Hepatocyte (in vitro differentiated cells): ENCODE measurements around the gene TKT. TPM values are rescaled to one million over a fixed set of nuclear protein-coding genes. Genes with fewer than 3 reads are reported as not detected.

Experiments
- DNase-seq: peaks from one replicate; pipeline ENCODE4 v3.0.0-alpha.2; 2016; ENCODE audit warnings: low spot score
- H2AFZ ChIP-seq: fragments of 200-600 bp; sonication (generic); 2 replicates; pipeline ENCODE4 v1.6.0; 2016; ENCODE audit warnings: antibody characterized with exemption, mild to moderate bottlenecking
- H3K27ac ChIP-seq: fragments of 200-600 bp; sonication (generic); 2 replicates; pipeline ENCODE4 v1.5.1; 2016; ENCODE audit warnings: mild to moderate bottlenecking
- H3K27me3 ChIP-seq: fragments of 200-600 bp; sonication (generic); 2 replicates; pipeline ENCODE4 v1.6.1; 2016
- H3K36me3 ChIP-seq: fragments of 200-600 bp; sonication (generic); replicated peaks from 2 replicates; pipeline ENCODE4 v1.5.1; 2016; ENCODE audit warnings: low read depth; ENCODE audit not compliant: insufficient read depth
- H3K4me1 ChIP-seq: fragments of 200-600 bp; sonication (generic); 2 replicates; pipeline ENCODE4 v1.5.1; 2016; ENCODE audit warnings: mild to moderate bottlenecking, moderate library complexity; ENCODE audit not compliant: insufficient read depth
- H3K4me2 ChIP-seq: fragments of 200-600 bp; sonication (generic); 2 replicates; pipeline ENCODE4 v1.6.0; 2016
- H3K4me3 ChIP-seq: fragments of 200-600 bp; sonication (generic); 2 replicates; pipeline ENCODE4 v1.5.1; 2016; ENCODE audit warnings: mild to moderate bottlenecking
- H3K79me2 ChIP-seq: fragments of 200-600 bp; sonication (generic); 2 replicates; pipeline ENCODE4 v1.6.0; 2017; ENCODE audit warnings: mild to moderate bottlenecking
- H3K9me2 ChIP-seq: fragments of 200-600 bp; sonication (generic); replicated peaks from 2 replicates; pipeline ENCODE4 v1.6.0; 2017; ENCODE audit warnings: mild to moderate bottlenecking; ENCODE audit not compliant: insufficient read depth
- H3K9me3 ChIP-seq: fragments of 200-600 bp; sonication (generic); 2 replicates; pipeline ENCODE4 v1.5.1; 2016; ENCODE audit warnings: low read depth, mild to moderate bottlenecking
- H4K20me1 ChIP-seq: fragments of 200-600 bp; sonication (generic); 2 replicates; pipeline ENCODE4 v1.6.0; 2016; ENCODE audit warnings: mild to moderate bottlenecking; ENCODE audit not compliant: insufficient read depth, poor library complexity, severe bottlenecking
- CTCF ChIP-seq: fragments of 200-600 bp; sonication (generic); IDR thresholded peaks from 2 replicates; pipeline ENCODE4 v1.5.1; 2016; ENCODE audit warnings: antibody characterized with exemption, mild to moderate bottlenecking; ENCODE audit not compliant: poor library complexity
- EZH2 ChIP-seq: fragments of 200-600 bp; sonication (generic); IDR thresholded peaks from 2 replicates; pipeline ENCODE4 v1.6.1; 2016; ENCODE audit warnings: antibody characterized with exemption, mild to moderate bottlenecking, borderline replicate concordance
- EZH2phosphoT487 ChIP-seq: fragments of 200-600 bp; sonication (generic); IDR thresholded peaks from one replicate; pipeline ENCODE4 v1.6.1; 2018; ENCODE audit warnings: antibody characterized with exemption, mild to moderate bottlenecking, low read depth, moderate library complexity; ENCODE audit not compliant: unreplicated experiment, severe bottlenecking
- WGBS: methylation state at CpG from one replicate; pipeline ENCODE4 v1.1.6; 2016; ENCODE audit warnings: low lambda C conversion rate; ENCODE audit errors: missing lambda C conversion rate; 5-methylcytosine and 5-hydroxymethylcytosine counted together
- polyA plus RNA-seq: library from polyadenylated mRNA; unstranded; fragments of >200 nt; fragmentation: Nextera tagmentation; extraction: Ambion mirVana; gene quantifications from 2 replicates; pipeline ENCODE4 v1.2.1, GENCODE V29; 2016
- total RNA-seq: library from RNA; depleted of rRNA; stranded (reverse); fragments of >200 nt; gene quantifications from 2 replicates; pipeline ENCODE4 v1.2.3, GENCODE V29; 2014

The TKT gene
- total and polyA plus RNA-seq, 2 experiments from 2014 or later = 149 to 265 TPM

GRCh38 chr3:53226841-53227407, 28.9 kb downstream of the TKT start:
- WGBS = 95% methylated on average over 15 of the region's 17 CpGs

GRCh38 chr3:53226142-53226840, 29.5 kb downstream of the TKT start:
- no peaks in the 10 kb centered on the region for H3K9me2 ChIP-seq
- no peak overlapping the region for H2AFZ ChIP-seq
- no peaks in the 10 kb centered on the region for H4K20me1 ChIP-seq
- no peak for DNase-seq
- TF ChIP-seq EZH2phosphoT487 = no peak
- TF ChIP-seq CTCF = no peak
- no peak for TF ChIP-seq EZH2
- no peaks in the 10 kb centered on the region for H3K36me3 ChIP-seq
- H3K9me3 ChIP-seq = no peaks in the 10 kb centered on the region
- H3K27ac ChIP-seq = no peak overlapping the region
- no peaks in the 10 kb centered on the region for H3K79me2 ChIP-seq
- H3K27me3 ChIP-seq = no peaks in the 10 kb centered on the region
- H3K4me2 ChIP-seq = no peak overlapping the region
- H3K4me3 ChIP-seq = no peak overlapping the region
- no peaks in the 10 kb centered on the region for H3K4me1 ChIP-seq
- WGBS = 85% methylated on average over 12 of the region's 12 CpGs

More at GRCh38 chr3:53226841-53227407, 28.9 kb downstream of the TKT start:
- no peak overlapping the region for H3K4me2 ChIP-seq
- TF ChIP-seq EZH2 (no peak), CTCF (no peak), EZH2phosphoT487 (no peak)
- no peak overlapping the region for H3K27ac ChIP-seq
- no peak overlapping the region for H3K4me3 ChIP-seq
- H3K9me3 ChIP-seq = no peaks in the 10 kb centered on the region
- H3K9me2 ChIP-seq = no peaks in the 10 kb centered on the region
- DNase-seq = no peak
- H3K4me1 ChIP-seq = no peaks in the 10 kb centered on the region
- no peak overlapping the region for H2AFZ ChIP-seq
- H3K79me2 ChIP-seq = no peaks in the 10 kb centered on the region
- H3K27me3 ChIP-seq = no peaks in the 10 kb centered on the region
- H3K36me3 ChIP-seq = no peaks in the 10 kb centered on the region
- H4K20me1 ChIP-seq = no peaks in the 10 kb centered on the region

- no peak overlapping the region for H2AFZ ChIP-seq
- H3K4me2 ChIP-seq = no peak overlapping the region
- no peaks in the 10 kb centered on the region for H4K20me1 ChIP-seq
- H3K4me1 ChIP-seq = no peaks in the 10 kb centered on the region
- H3K9me3 ChIP-seq = no peaks in the 10 kb centered on the region
- DNase-seq = no peak
- H3K79me2 ChIP-seq = no peaks in the 10 kb centered on the region
- H3K4me3 ChIP-seq = no peak overlapping the region
- no peaks in the 10 kb centered on the region for H3K27me3 ChIP-seq
- no peak for TF ChIP-seq EZH2
- no peak for TF ChIP-seq EZH2phosphoT487
- no peak for TF ChIP-seq CTCF
- no peak overlapping the region for H3K27ac ChIP-seq
- no peaks in the 10 kb centered on the region for H3K9me2 ChIP-seq
- WGBS = 97% methylated on average over 7 of the region's 7 CpGs
- H3K36me3 ChIP-seq = no peaks in the 10 kb centered on the region
Measured at GRCh38 chr3:53225651-53226050, 30.2 kb downstream of the TKT start.
